HEK293 (cell line): ENCODE results near the gene GGA3.
A peak's percentile ranks its signal among the peaks of the same experiment; 100 is the strongest.

Source experiments
- HOXC10 ChIP-seq: sonication (generic); formaldehyde crosslinking; IDR thresholded peaks from 2 replicates; pipeline ENCODE4 v1.8.1; 2023; ENCODE audit warnings: mild to moderate bottlenecking, missing genetic modification reagents
- INSM2 ChIP-seq: fragments of 450-650 bp; formaldehyde crosslinking; IDR thresholded peaks from 2 replicates; pipeline ENCODE4 v1.5.1; 2016; ENCODE audit warnings: missing biosample characterization, missing genetic modification characterization
- KLF7 ChIP-seq: fragments of 450-650 bp; formaldehyde crosslinking; IDR thresholded peaks from 2 replicates; pipeline ENCODE4 v1.5.1; 2016; ENCODE audit warnings: missing biosample characterization, missing genetic modification characterization, borderline replicate concordance
- REST ChIP-seq: fragments of 450-650 bp; formaldehyde crosslinking; IDR thresholded peaks from 2 replicates; pipeline ENCODE4 v1.5.1; 2016; ENCODE audit warnings: missing biosample characterization, missing genetic modification characterization
- SP7 ChIP-seq: fragments of 450-650 bp; formaldehyde crosslinking; IDR thresholded peaks from 2 replicates; pipeline ENCODE4 v1.5.1; 2016; ENCODE audit warnings: missing biosample characterization, missing genetic modification characterization
- TSHZ1 ChIP-seq: fragments of 450-650 bp; formaldehyde crosslinking; IDR thresholded peaks from 2 replicates; pipeline ENCODE4 v1.5.1; 2016; ENCODE audit warnings: missing biosample characterization, missing genetic modification characterization, borderline replicate concordance
- ZEB2 ChIP-seq: fragments of 450-650 bp; formaldehyde crosslinking; IDR thresholded peaks from 2 replicates; pipeline ENCODE4 v1.5.1; 2016; ENCODE audit warnings: missing biosample characterization, missing genetic modification characterization
- ZNF148 ChIP-seq: fragments of 450-650 bp; formaldehyde crosslinking; IDR thresholded peaks from 2 replicates; pipeline ENCODE4 v1.5.0; 2017; ENCODE audit warnings: missing biosample characterization, missing genetic modification characterization, borderline replicate concordance
- ZNF391 ChIP-seq: fragments of 450-650 bp; formaldehyde crosslinking; IDR thresholded peaks from 2 replicates; pipeline ENCODE4 v1.5.1; 2016; ENCODE audit warnings: low read depth, missing biosample characterization, missing genetic modification characterization, borderline replicate concordance
- ZNF626 ChIP-seq: fragments of 450-650 bp; sonication (Bioruptor Pico); formaldehyde crosslinking; IDR thresholded peaks from 2 replicates; pipeline ENCODE4 v1.5.1; 2018; ENCODE audit warnings: missing biosample characterization, missing genetic modification characterization, inconsistent platforms
- ZNF704 ChIP-seq: fragments of 450-650 bp; formaldehyde crosslinking; IDR thresholded peaks from 2 replicates; pipeline ENCODE4 v1.5.1; 2016; ENCODE audit warnings: missing biosample characterization, missing genetic modification characterization
- ZNF747 ChIP-seq: fragments of 450-650 bp; formaldehyde crosslinking; IDR thresholded peaks from 2 replicates; pipeline ENCODE4 v1.5.1; 2016; ENCODE audit warnings: missing biosample characterization, missing genetic modification characterization
- ZNF776 ChIP-seq: fragments of 450-650 bp; formaldehyde crosslinking; IDR thresholded peaks from 2 replicates; pipeline ENCODE4 v1.5.0; 2017; ENCODE audit warnings: missing biosample characterization, missing genetic modification characterization, borderline replicate concordance
- ZNF777 ChIP-seq: fragments of 450-650 bp; formaldehyde crosslinking; IDR thresholded peaks from 2 replicates; pipeline ENCODE4 v1.5.1; 2017; ENCODE audit warnings: missing biosample characterization, missing genetic modification characterization, borderline replicate concordance

GGA3 gene

GRCh38 chr17:75270218-75270965, 9.0 kb upstream of the GGA3 start (continued):
- TF ChIP-seq REST (no peak), ZEB2 (tag by site-specific recombination) (peak; percentile 87), ZNF148 (tag by site-specific recombination) (no peak), INSM2 (tag by site-specific recombination) (no peak), ZNF776 (tag by site-specific recombination) (no peak), KLF7 (tag by site-specific recombination) (no peak), HOXC10 (CRISPR knock-in tag) (no peak), ZNF391 (tag by site-specific recombination) (no peak), ZNF704 (tag by site-specific recombination) (no peak), TSHZ1 (no peak), SP7 (tag by site-specific recombination) (peak; percentile 65), ZNF747 (tag by site-specific recombination) (no peak), ZNF777 (tag by site-specific recombination) (0 out of 2 replicates have a peak, but pooled peaks have one; percentile 8), ZNF626 (no peak)
